ENCODE measurements around the gene SHROOM3. TPM values are rescaled to one million over a fixed set of nuclear protein-coding genes. Genes with fewer than 3 reads are reported as not detected.

Gene SHROOM3
- total RNA-seq, 2 experiments from 2014 or later = not detected

DNA sequence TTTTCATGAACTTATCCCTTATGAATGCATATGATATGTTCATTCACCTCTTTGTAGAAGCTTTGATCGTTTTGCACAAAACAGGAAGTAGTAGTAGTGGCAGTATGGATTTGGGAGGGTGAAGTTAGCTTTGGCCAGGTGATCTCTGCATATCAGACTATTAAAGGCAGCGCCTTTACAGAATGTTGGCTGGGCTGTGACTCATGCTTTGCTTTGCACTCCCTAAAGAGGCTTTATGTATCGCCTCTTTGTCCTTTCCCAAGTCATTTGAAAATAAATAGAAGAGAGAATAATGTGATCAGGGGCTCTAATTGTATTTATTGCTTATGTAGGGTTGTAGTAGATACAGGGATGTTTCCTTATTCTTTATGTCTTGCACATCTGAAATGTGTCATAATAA lies 50.4 kb downstream of the SHROOM3 start:
- H3K9me3 Mint-ChIP-seq (ENCODE audit: insufficient read depth) = peaks cover 3% of the 10 kb centered on the region
- no peaks in the 10 kb centered on the region for H3K4me1 Mint-ChIP-seq (ENCODE audit: low read depth)
- no peaks in the 10 kb centered on the region for H3K36me3 Mint-ChIP-seq (ENCODE audit: low read depth)
- ATAC-seq (no peak), DNase-seq (no peak)
- peaks cover 7% of the 10 kb centered on the region for H3K27me3 Mint-ChIP-seq (ENCODE audit: low read depth)
- H3K4me3 Mint-ChIP-seq = no peak overlapping the region
- ChIA-PET CTCF (no interaction called here), POLR2A (no interaction called here)
- no peak overlapping the region for H3K27ac Mint-ChIP-seq

DNA sequence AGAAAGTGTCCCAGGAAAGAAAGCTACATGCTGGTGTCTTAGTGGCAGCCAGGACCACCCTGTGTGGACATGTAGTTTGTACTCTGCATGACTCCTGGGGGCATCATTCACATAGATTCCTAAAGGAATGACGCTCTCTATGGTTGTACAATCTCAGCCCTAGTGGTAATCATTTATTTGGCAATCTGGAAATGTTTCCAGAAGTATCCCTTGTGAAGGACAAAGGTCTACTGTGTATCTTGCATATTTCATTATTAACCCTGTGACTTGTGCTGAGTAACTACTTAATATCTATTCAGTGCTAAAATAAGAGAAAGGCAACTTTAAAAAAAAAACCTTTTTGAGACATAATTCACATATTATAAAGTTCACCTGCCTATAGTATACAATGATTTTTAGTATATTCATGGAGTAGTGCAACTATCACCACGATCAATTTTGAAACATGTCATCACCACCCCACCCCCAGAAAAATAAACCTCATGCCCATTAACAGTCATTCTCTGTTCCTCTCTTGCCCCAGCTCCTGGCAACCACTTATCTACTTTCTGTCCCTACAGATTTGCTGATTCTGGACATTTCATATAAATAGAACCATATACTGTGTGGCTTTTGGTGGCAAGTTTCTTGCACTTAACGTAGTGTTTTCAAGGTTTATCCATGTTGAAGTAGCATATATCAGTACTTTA lies 51.7 kb downstream of the SHROOM3 start:
- peaks cover 3% of the 10 kb centered on the region for H3K9me3 Mint-ChIP-seq (ENCODE audit: insufficient read depth)
- H3K4me3 Mint-ChIP-seq = no peak overlapping the region
- CTCF ChIA-PET = interaction anchor here (0.9 kb wide), 1 partner anchor 18 kb away, joined by 4 read pairs; no protein-coding TSS in a partner anchor
- H3K27me3 Mint-ChIP-seq (ENCODE audit: low read depth) = peaks cover 5% of the 10 kb centered on the region
- no peaks in the 10 kb centered on the region for H3K36me3 Mint-ChIP-seq (ENCODE audit: low read depth)
- no peak overlapping the region for H3K27ac Mint-ChIP-seq
- no peak for ATAC-seq
- POLR2A ChIA-PET = no interaction called here
- DNase-seq = no peak
- no peaks in the 10 kb centered on the region for H3K4me1 Mint-ChIP-seq (ENCODE audit: low read depth)

DNA sequence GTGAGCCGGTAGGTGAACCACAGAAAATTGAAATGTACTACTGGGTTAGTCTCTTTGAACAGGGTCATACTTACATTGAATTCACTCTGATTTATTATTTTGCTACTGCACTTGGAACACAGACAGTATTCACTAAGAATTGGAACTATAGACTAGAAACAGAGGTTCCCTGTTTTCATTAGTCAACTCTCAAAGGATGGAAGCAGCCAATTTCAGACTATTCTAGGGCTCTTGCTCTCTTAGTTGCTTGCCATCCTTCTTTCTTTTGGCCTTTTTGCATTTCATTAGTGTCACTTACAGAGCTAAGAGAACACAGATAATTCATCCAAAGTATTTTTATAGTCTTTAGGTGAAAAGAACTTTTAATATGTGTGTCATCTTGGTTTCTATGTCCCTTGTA lies 52.6 kb downstream of the SHROOM3 start:
- ATAC-seq = no peak
- H3K4me1 Mint-ChIP-seq (ENCODE audit: low read depth) = no peaks in the 10 kb centered on the region
- DNase-seq = no peak
- peaks cover 5% of the 10 kb centered on the region for H3K27me3 Mint-ChIP-seq (ENCODE audit: low read depth)
- ChIA-PET CTCF (no interaction called here), POLR2A (no interaction called here)
- no peak overlapping the region for H3K27ac Mint-ChIP-seq
- H3K36me3 Mint-ChIP-seq (ENCODE audit: low read depth) = no peaks in the 10 kb centered on the region
- no peak overlapping the region for H3K4me3 Mint-ChIP-seq
- H3K9me3 Mint-ChIP-seq (ENCODE audit: insufficient read depth) = peaks cover 3% of the 10 kb centered on the region

DNA sequence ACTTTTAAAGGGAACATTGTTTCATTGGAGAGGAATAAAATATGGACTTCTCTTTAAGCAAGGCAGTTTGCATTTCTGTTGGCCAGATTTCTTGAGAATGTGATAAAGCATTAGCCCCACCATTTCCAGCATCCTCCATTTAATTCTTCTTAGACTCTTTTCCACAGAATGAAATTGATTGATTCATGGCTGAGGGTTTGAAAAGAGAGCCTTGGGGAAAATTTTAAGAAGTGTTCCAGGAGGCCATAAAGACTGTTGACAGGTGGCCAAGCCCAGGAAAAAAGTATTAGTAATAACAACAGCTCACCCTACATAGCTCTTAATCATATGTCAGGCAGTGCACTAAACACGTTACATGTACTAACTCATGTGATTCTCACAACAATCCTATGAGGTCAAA lies 53.4 kb downstream of the SHROOM3 start:
- DNase-seq = no peak
- H3K4me3 Mint-ChIP-seq = no peak overlapping the region
- no peak overlapping the region for H3K27ac Mint-ChIP-seq
- H3K27me3 Mint-ChIP-seq (ENCODE audit: low read depth) = peaks cover 5% of the 10 kb centered on the region
- H3K9me3 Mint-ChIP-seq (ENCODE audit: insufficient read depth) = peaks cover 3% of the 10 kb centered on the region
- CTCF ChIA-PET = no interaction called here
- H3K36me3 Mint-ChIP-seq (ENCODE audit: low read depth) = no peaks in the 10 kb centered on the region
- POLR2A ChIA-PET = no interaction called here
- H3K4me1 Mint-ChIP-seq (ENCODE audit: low read depth) = no peaks in the 10 kb centered on the region
- no peak for ATAC-seq

DNA sequence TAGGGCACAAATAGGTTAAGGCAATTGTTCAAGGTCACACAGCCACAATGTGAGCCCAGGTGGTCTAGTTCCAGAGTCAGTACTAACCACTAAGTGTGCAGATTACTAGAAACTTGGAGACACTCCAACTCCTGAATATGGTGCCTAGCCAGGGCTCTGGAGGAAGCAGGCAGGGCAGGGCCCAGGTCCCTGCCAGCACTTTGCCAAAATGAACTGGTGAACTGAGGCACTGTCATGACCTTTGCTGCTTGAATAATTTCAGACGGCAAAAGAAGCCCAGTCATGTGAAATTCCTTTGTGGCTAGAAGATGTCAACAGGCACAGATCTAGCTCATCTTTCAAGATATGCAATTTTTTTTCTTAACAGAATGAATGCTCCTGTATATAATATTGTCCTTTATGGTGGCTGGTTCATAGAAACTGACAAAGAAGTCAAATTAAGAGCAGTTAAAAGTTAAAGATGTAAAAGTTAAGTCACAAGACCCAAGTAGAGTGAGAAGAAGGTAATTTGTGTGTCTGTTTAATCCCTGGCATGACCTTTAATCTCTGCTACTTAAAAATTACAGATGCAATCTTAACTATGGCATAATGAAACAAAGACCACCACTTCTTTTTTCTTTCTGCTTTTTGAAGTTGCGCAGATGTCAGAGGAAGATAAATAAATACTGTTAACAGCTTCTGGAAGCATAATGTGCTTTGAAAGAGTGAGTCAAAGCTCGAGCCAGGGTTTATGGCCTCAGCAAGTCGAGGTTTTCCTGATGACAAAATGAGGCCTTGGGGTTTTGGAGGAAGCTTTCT lies 54.1 kb downstream of the SHROOM3 start:
- CTCF ChIA-PET = no interaction called here
- Mint-ChIP-seq H3K36me3 (ENCODE audit: low read depth) (no peaks in the 10 kb centered on the region), H3K9me3 (ENCODE audit: insufficient read depth) (peaks cover 3% of the 10 kb centered on the region), H3K4me3 (no peak overlapping the region), H3K4me1 (ENCODE audit: low read depth) (no peaks in the 10 kb centered on the region), H3K27ac (no peak overlapping the region), H3K27me3 (ENCODE audit: low read depth) (peaks cover 5% of the 10 kb centered on the region)
- POLR2A ChIA-PET = no interaction called here
- DNase-seq (no peak), ATAC-seq (no peak)

DNA sequence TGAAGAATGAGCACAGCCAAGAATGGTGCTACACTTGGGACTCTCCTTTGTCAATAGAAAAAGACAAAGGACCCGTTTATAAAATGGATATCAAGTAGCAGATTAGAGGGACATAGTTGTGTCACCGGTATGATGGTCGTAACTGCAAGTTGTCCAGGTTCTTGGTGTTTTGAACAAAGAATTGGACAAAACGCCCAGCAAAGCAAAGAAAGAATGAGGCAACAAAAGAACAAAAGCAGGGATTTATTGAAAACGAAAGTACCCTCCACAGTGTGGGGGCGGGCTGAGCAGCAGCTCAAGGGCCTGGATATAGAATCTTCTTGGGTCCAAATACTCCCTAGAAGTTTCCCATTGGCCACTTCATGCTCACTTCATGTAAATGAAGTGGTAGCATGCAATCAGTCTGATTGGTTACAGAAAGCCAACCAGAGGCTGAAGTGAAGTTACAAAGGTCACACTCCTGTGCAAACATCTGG lies 54.7 kb downstream of the SHROOM3 start:
- no peaks in the 10 kb centered on the region for H3K4me1 Mint-ChIP-seq (ENCODE audit: low read depth)
- H3K27me3 Mint-ChIP-seq (ENCODE audit: low read depth) = peaks cover 5% of the 10 kb centered on the region
- peaks cover 3% of the 10 kb centered on the region for H3K9me3 Mint-ChIP-seq (ENCODE audit: insufficient read depth)
- ChIA-PET POLR2A (no interaction called here), CTCF (no interaction called here)
- DNase-seq (no peak), ATAC-seq (no peak)
- H3K4me3 Mint-ChIP-seq = no peak overlapping the region
- no peaks in the 10 kb centered on the region for H3K36me3 Mint-ChIP-seq (ENCODE audit: low read depth)
- H3K27ac Mint-ChIP-seq = no peak overlapping the region

DNA sequence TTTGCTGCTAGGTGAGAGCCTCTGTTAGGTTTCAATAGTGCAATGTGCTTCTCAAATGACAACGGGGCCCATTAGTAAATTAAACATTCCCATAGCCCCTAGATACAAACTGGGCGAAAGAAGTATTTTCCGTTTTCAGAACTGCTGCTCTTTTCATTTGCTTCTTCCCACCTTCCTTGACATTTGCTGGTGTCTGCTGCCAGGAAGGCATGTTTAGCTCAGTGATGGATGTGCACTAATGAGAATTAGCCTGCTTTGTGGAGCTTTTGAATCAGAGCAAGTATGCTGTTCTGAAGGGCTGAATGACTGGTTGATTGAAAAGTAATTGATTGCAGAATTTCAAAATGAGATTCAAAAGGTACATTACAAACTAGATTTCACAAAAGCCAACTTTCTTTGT lies 57.0 kb downstream of the SHROOM3 start:
- Mint-ChIP-seq H3K9me3 (ENCODE audit: insufficient read depth) (peaks cover 3% of the 10 kb centered on the region), H3K27ac (no peak overlapping the region), H3K4me3 (no peak overlapping the region), H3K36me3 (ENCODE audit: low read depth) (no peaks in the 10 kb centered on the region), H3K27me3 (ENCODE audit: low read depth) (peaks cover 9% of the 10 kb centered on the region), H3K4me1 (ENCODE audit: low read depth) (no peaks in the 10 kb centered on the region)
- CTCF ChIA-PET = no interaction called here
- POLR2A ChIA-PET = no interaction called here
- DNase-seq (no peak), ATAC-seq (no peak)

DNA sequence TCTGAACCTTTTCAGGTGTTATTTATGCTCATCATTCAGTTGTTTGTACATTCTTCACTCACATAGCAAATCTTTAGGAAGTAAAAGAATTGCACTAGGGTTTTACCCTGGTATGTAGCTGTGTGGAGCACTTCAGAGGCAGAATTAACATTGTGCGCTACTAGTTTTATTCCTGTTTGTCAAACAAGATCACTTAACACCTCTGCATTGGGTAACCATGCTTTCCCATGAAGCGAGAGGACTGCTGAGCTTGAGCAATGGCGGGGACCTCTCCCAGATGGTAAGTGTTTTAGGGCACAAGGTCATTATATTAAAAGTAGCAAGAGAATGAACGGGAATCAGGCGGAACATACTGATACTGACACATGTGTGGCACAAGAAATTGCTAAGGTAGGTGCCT lies 59.2 kb downstream of the SHROOM3 start:
- ChIA-PET CTCF (no interaction called here), POLR2A (no interaction called here)
- DNase-seq (no peak), ATAC-seq (no peak)
- no peaks in the 10 kb centered on the region for H3K4me1 Mint-ChIP-seq (ENCODE audit: low read depth)
- H3K27me3 Mint-ChIP-seq (ENCODE audit: low read depth) = peaks cover 11% of the 10 kb centered on the region
- no peak overlapping the region for H3K4me3 Mint-ChIP-seq
- no peaks in the 10 kb centered on the region for H3K36me3 Mint-ChIP-seq (ENCODE audit: low read depth)
- peaks cover 1% of the 10 kb centered on the region for H3K9me3 Mint-ChIP-seq (ENCODE audit: insufficient read depth)
- H3K27ac Mint-ChIP-seq = no peak overlapping the region

DNA sequence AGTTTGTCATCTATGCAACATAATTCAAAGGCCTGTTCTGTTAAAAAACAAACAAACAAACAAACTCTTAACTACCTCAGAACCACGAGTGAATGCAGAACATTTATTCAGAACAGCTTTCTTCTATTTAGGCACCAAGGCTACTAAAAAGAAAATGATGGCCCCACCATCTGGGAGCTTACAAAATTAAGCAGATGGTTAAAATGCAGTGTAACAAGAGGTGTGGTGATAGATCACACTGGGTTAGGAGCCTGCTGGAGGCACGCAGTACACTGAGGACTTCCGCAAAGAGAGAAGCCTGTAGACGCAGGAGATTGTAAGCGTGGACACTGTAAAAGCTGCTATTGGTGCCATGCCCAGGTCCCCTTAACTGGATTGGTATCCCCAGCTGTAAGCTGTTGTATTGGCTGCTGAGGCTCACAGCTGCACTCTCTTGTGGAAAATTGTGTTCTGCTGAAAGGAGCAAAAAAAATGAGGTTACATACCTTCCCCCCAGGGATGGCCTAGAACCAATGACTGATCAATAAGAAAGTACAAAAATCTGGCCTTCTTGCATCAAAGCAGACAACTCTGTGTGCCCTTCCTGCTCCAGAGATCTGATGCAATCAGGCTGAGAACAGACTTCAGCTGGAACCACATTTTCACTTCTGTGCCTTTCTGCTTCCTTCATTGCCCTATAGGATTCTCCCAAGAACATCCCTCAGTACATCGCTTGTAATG lies 60.0 kb downstream of the SHROOM3 start:
- Mint-ChIP-seq H3K27me3 (ENCODE audit: low read depth) (peaks cover 11% of the 10 kb centered on the region), H3K4me3 (no peak overlapping the region), H3K9me3 (ENCODE audit: insufficient read depth) (no peaks in the 10 kb centered on the region), H3K27ac (no peak overlapping the region), H3K36me3 (ENCODE audit: low read depth) (no peaks in the 10 kb centered on the region), H3K4me1 (ENCODE audit: low read depth) (no peaks in the 10 kb centered on the region)
- ChIA-PET POLR2A (no interaction called here), CTCF (no interaction called here)
- no peak for DNase-seq
- no peak for ATAC-seq

DNA sequence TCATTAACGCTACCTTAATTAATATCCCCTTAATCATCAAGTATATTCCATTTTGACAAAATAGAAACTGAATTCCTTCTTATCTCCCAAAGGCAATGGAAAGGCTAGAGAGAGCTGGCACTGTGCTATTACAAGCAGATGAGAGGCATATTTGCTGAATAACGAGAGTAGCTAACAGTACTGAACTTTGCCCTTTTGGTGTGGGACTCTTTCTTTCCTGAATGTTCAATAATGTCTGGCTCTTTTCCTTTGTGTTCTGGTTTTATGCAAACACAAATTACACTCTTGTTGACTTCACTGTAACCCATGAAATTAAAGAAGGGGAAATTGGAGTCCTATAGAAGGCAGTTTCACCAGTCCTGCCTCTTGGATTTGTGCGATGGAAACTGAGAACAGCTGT lies 63.5 kb downstream of the SHROOM3 start:
- ChIA-PET POLR2A (no interaction called here), CTCF (no interaction called here)
- no peak overlapping the region for H3K4me3 Mint-ChIP-seq
- H3K4me1 Mint-ChIP-seq (ENCODE audit: low read depth) = no peaks in the 10 kb centered on the region
- no peak for ATAC-seq
- no peak for DNase-seq
- no peak overlapping the region for H3K27ac Mint-ChIP-seq
- H3K36me3 Mint-ChIP-seq (ENCODE audit: low read depth) = no peaks in the 10 kb centered on the region
- H3K9me3 Mint-ChIP-seq (ENCODE audit: insufficient read depth) = no peaks in the 10 kb centered on the region
- peaks cover 18% of the 10 kb centered on the region for H3K27me3 Mint-ChIP-seq (ENCODE audit: low read depth)

DNA sequence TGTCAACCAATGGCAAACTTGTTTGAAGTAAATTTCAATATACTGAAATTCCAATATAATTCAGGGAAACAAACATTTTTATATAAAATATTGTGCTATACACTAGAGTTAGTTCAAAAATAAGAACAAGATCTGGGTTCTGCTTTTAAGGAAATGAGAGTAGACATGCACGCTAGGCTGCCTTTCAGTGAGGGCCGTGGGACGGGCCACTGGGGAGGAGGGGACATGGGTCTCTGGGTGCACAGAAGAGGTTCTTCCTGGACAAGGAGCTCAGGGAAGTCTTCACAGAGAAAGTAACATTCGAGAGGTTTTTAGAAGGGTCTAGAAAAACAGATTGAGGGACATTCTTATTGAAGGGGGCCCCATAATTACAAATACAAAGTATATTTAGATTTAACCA lies 64.4 kb downstream of the SHROOM3 start:
- Mint-ChIP-seq H3K36me3 (ENCODE audit: low read depth) (no peaks in the 10 kb centered on the region), H3K9me3 (ENCODE audit: insufficient read depth) (no peaks in the 10 kb centered on the region), H3K4me1 (ENCODE audit: low read depth) (no peaks in the 10 kb centered on the region), H3K4me3 (no peak overlapping the region), H3K27ac (no peak overlapping the region), H3K27me3 (ENCODE audit: low read depth) (peaks cover 18% of the 10 kb centered on the region)
- CTCF ChIA-PET = interaction anchor here (0.7 kb wide), 1 partner anchor 704 kb away, joined by 3 read pairs; no protein-coding TSS in a partner anchor
- DNase-seq (no peak), ATAC-seq (no peak)
- POLR2A ChIA-PET = no interaction called here

DNA sequence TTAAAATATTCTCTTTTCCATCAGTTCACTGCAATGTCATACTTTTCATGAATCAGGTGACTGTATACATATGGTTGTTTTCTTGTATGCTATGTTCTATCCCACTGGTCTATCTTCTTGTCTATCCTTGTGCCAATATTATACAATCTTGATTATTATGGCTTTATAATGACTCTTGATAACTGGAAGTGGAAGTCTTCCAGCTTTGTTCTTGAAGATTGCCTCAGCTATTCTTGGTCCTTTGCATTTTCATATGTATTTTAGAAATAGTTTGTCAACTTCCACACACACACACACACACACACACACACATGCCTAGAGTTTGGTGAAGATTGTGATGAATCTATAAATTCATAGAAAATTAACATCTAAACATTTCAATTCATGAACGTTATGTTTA lies 67.9 kb downstream of the SHROOM3 start:
- Mint-ChIP-seq H3K27me3 (ENCODE audit: low read depth) (peaks cover 13% of the 10 kb centered on the region), H3K4me1 (ENCODE audit: low read depth) (no peaks in the 10 kb centered on the region), H3K4me3 (no peak overlapping the region), H3K9me3 (ENCODE audit: insufficient read depth) (no peaks in the 10 kb centered on the region), H3K27ac (no peak overlapping the region), H3K36me3 (ENCODE audit: low read depth) (no peaks in the 10 kb centered on the region)
- POLR2A ChIA-PET = no interaction called here
- DNase-seq = no peak
- CTCF ChIA-PET = interaction anchor here (1.6 to 3.5 kb wide), 2 partner anchors 72 to 323 kb away, joined by 6 to 26 read pairs; no protein-coding TSS in a partner anchor
- ATAC-seq = no peak
